Renal cortical epithelial cell (primary cell): ENCODE results near the gene RUFY3. TPM values are rescaled to one million over a fixed set of nuclear protein-coding genes. Genes with fewer than 3 reads are reported as not detected.

Experiments used
- DNase-seq: peaks from one replicate; pipeline ENCODE4 v3.0.0-alpha.2; 2011; ENCODE audit warnings: low read depth
- total RNA-seq: library from RNA; depleted of rRNA; stranded (reverse); fragments of >200 nt; gene quantifications from 2 replicates; pipeline ENCODE4 v1.2.3, GENCODE V29; 2014

Gene RUFY3
- total RNA-seq, 1 donor from 2014 or later: 74.9 TPM

DNA sequence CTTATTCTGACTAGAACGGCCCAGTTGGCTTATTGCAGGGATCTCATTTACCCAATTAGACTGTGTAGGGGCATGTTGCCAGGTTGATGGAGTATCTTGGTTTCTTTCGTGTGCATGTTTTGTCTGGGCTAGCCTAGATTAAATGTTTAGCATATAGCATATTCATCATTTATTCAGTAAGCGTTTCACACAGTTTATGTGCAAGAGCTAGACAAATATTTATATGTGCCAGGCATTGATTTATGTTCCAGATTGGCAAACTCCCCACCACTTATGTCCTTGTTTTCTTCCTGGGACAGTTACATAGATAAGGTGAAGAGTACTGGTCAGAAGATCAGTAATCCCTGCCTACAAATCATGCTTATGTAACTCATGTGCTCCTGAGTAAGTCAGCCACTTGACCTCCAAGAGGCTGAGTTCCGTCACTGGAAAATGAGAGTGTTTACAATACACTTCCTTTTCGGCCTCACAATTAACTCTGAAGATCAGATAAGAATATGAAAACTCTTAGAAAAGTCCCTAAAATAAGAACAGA lies 57.2 kb downstream of the RUFY3 start:
- no peak for DNase-seq

DNA sequence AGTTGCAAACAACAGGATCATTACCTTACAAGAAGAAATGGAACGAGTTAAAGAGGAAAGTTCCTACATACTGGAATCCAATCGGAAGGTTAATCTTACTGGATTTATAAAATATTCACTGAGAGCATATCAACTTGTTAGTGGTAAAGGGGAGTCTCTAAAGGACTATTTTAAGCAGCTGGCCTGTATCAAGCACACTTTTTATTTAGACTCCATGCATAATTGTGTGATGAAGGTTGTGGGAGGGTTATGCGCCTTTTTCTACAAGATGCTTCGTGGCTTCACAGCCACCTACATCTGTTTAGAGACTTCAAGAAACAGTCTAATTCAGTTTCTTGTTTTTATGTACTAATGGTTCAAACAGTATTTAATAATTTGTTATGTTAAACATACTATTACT lies 61.3 kb downstream of the RUFY3 start:
- DNase-seq: no peak

- DNase-seq: no peak
Measured at GRCh38 chr4:70787496-70787895, 65.7 kb downstream of the RUFY3 start.

DNA sequence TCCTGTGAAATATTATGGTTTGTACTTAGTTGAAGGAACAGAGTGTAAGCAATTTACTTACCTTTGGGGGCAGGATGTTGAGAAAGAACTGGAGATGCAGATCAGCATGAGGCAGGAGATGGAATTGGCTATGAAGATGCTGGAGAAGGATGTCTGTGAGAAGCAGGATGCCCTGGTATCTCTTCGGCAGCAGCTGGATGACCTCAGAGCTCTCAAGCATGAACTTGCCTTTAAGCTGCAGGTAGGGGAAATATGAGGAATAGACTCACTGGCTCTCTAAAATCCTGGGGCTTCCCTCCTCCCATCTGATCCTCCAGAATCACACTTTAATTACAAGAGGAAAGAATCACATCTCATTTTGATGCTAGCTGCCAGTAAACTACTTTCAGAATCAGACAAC lies 67.0 kb downstream of the RUFY3 start:
- no peak for DNase-seq

- no peak for DNase-seq
Measured at GRCh38 chr4:70793626-70794025, 71.9 kb downstream of the RUFY3 start.

- no peak for DNase-seq
Measured at GRCh38 chr4:70801265-70801809, 79.6 kb downstream of the RUFY3 start.

- DNase-seq: no peak
Measured at GRCh38 chr4:70802928-70803580, 81.3 kb downstream of the RUFY3 start.

DNA sequence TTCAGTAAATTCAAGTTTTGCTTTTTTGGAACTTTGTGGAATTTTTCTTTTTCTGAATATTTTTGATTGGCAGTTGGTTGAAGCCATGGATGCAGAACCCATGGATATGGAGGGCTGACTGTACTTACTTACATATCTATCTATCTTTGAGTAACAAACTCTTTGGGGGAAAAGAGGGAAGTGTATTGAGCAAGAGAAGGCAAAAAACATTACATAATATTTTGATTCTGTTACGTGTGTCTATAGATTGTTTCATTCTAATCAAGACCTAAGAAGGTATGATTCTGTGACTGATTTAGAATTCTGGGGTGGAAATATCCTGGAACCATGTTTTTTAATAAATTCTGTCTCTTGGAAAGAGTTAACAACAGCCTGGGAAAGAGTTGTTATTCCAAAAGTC lies 86.4 kb downstream of the RUFY3 start:
- DNase-seq: no peak

- no peak for DNase-seq
Measured at GRCh38 chr4:70815370-70815769, 93.6 kb downstream of the RUFY3 start.

DNA sequence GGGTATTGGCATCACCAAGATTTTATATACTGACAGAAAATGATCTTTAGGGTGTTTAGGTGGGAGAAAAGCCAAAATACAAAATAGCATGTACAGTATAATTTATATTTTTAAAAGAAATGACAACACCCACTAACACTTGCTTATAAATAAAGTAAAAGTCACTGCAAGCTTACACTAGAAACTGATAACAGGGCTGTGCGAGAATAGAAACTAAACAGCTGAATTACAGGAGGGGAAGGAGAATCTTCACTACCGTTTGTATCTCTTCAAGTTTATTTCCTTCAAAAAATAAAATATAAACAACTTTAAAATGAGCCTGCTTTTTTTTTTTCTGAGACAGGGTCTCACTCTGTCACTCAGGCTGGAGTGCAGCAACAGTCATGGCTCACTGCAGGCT lies 95.1 kb downstream of the RUFY3 start:
- no peak for DNase-seq

DNA sequence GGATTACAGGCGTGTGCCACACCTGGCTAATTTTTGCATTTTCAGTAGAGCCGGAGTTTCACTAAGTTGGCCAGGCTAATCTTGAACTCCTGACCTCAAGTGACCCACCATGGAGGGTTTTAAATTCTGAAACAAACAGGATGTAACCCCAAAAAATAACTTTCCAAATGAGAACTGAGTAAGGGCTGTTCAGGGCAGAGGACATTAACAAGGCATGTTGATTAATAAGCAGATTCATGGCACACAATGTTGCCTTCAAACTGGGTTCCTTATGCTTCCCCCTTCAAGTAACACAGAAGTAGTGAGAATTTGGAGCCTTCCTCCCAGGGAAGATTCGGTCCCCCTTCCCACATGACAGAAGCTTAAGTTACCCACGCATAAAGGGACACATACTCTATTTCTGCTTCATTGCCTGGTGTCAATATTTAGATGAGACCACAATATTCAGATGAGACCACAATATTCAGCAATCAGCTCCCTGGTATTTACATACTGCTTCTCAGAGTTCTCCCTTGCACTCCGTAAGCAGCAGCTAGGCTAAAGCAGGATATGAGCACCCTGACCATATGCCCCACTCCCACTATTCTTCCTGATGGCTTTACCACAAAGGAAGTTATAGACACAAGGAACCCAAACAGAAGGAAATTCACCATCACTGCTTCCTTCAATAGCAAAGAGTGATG lies 96.5 kb downstream of the RUFY3 start:
- DNase-seq: no peak

- DNase-seq: no peak
Measured at GRCh38 chr4:70818921-70819320, 97.2 kb downstream of the RUFY3 start.

GRCh38 chr4:70829015-70829414 lies 107.3 kb downstream of the RUFY3 start:
- no peak for DNase-seq

- DNase-seq: no peak
Measured at GRCh38 chr4:70829492-70829891, 107.7 kb downstream of the RUFY3 start.

DNA sequence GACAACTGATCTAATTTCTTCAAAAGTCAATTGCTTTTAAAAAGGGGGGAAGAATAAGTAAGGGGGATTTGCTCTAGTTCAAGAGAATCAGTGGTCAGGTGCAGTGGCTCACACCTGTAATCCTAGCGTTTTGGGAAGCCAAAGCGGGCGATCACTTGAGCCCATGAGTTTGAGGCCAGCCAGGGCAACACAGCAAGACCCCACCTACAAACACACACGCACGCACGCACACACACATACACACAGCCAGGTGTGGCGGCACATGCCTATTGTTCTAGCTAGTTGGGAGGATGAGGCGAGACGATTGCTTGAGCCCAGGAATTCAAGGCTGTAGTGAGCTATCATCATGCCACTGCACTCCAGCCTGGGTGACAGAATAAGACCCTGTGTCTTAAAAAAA lies 108.3 kb downstream of the RUFY3 start:
- DNase-seq: no peak

DNA sequence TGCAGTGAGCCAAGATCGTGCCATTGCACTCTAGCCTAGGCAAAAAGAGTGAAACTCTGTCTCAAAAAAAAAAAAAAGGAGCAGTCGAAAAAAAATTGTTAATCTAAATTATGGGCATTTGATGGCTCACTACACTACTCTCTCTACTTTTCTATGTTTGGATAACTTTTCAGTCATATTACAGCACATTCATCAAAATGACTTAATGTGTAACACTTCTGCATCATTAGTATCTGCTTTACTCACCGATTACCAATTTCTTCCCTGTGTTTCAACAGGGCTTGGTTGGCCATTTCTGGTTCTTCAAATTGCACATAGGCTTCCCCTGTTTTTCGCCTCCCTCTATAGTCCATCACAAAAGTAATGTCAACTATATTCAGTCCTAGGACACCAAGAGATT lies 109.5 kb downstream of the RUFY3 start:
- DNase-seq: no peak

DNA sequence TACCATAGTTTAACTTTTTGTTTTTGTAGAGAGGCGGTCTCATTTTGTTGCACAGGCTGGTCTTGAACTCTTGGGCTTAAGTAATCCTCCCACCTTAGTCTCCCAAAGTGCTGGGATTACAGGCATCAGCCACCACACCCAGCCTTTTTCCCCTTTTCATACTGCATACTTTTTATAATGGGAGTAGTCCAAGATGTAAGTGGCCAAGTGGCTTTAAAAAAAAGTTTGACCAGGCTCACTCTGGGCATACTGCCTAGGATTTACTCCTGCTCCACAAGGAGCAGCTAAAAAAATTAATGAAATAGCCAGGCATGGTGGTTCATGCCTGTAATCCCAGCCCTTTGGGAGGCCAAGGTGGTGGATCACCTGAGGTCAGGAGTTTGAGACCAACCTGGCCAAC lies 111.9 kb downstream of the RUFY3 start:
- DNase-seq: no peak

GRCh38 chr4:70836081-70836480 lies 114.3 kb downstream of the RUFY3 start:
- no peak for DNase-seq

GRCh38 chr4:70838204-70838603 lies 116.4 kb downstream of the RUFY3 start:
- peak; percentile 11 for DNase-seq

- peak; percentile 28 for DNase-seq
Measured at GRCh38 chr4:70838666-70839588, 117.2 kb downstream of the RUFY3 start.

GRCh38 chr4:70839589-70840093 lies 117.9 kb downstream of the RUFY3 start, which contains the start of gene GRSF1:
TSS of gene GRSF1 (minus strand) at chr4:70839890. CDS start at chr4:70839827, 63 bp downstream.
- DNase-seq: peak; percentile 68

GRCh38 chr4:70840137-70840536 lies 118.4 kb downstream of the RUFY3 start:
- DNase-seq: peak; percentile 15
